ENCODE results near the gene STK4. TPM values are rescaled to one million over a fixed set of nuclear protein-coding genes. Genes with fewer than 3 reads are reported as not detected.
"Not testable (repeated sequence)": the region's sequence is repeated elsewhere in the genome, so short reads cannot be mapped to it uniquely, and the experiment has no call there.

STK4 gene
- total RNA-seq, 1 experiment from 2014 or later: 56.0 TPM

GRCh38 chr20:44983093-44983674, 16.9 kb downstream of the STK4 start:
- DNase-seq (ENCODE audit: low read depth): no peak

GRCh38 chr20:44988631-44989171, 22.4 kb downstream of the STK4 start:
- DNase-seq (ENCODE audit: low read depth): no peak

- DNase-seq (ENCODE audit: low read depth): peak; percentile 27
These were observed 24.1 kb downstream of the STK4 start for GRCh38 chr20:44990425-44990824.

GRCh38 chr20:44990957-44991356, 24.6 kb downstream of the STK4 start:
- DNase-seq (ENCODE audit: low read depth): no peak

- DNase-seq (ENCODE audit: low read depth): peak; percentile 66
These were observed 27.0 kb downstream of the STK4 start for GRCh38 chr20:44993343-44993742.

GRCh38 chr20:44997171-44997570, 30.9 kb downstream of the STK4 start:
- DNase-seq (ENCODE audit: low read depth): peak; percentile 25

- DNase-seq (ENCODE audit: low read depth): no peak
These were observed 31.4 kb downstream of the STK4 start for GRCh38 chr20:44997668-44998067.

GRCh38 chr20:45008521-45009049, 42.3 kb downstream of the STK4 start:
- peak; percentile 35 for DNase-seq (ENCODE audit: low read depth)

GRCh38 chr20:45010399-45010828, 44.1 kb downstream of the STK4 start:
- DNase-seq (ENCODE audit: low read depth): peak; percentile 84

- peak; percentile 86 for DNase-seq (ENCODE audit: low read depth)
These were observed 44.8 kb downstream of the STK4 start for GRCh38 chr20:45011108-45011526.

GRCh38 chr20:45012682-45013302, 46.5 kb downstream of the STK4 start:
- peak; percentile 77 for DNase-seq (ENCODE audit: low read depth)

- DNase-seq (ENCODE audit: low read depth): not testable (repeated sequence)
These were observed 47.8 kb downstream of the STK4 start for GRCh38 chr20:45014131-45014530.

- DNase-seq (ENCODE audit: low read depth): peak; percentile 89
These were observed 48.5 kb downstream of the STK4 start for GRCh38 chr20:45014671-45015415.

GRCh38 chr20:45016089-45016671, 49.9 kb downstream of the STK4 start:
- peak; percentile 56 for DNase-seq (ENCODE audit: low read depth)

GRCh38 chr20:45017281-45017680, 51.0 kb downstream of the STK4 start:
- DNase-seq (ENCODE audit: low read depth): no peak

- DNase-seq (ENCODE audit: low read depth): peak; percentile 75
These were observed 51.5 kb downstream of the STK4 start for GRCh38 chr20:45017857-45018256.

- DNase-seq (ENCODE audit: low read depth): no peak
These were observed 52.9 kb downstream of the STK4 start for GRCh38 chr20:45019027-45019761.

- no peak for DNase-seq (ENCODE audit: low read depth)
These were observed 53.4 kb downstream of the STK4 start for GRCh38 chr20:45019762-45020123.

GRCh38 chr20:45020236-45020886, 54.0 kb downstream of the STK4 start:
- peak; percentile 49 for DNase-seq (ENCODE audit: low read depth)

- DNase-seq (ENCODE audit: low read depth): no peak
These were observed 55.3 kb downstream of the STK4 start for GRCh38 chr20:45021631-45022030.

- not testable (repeated sequence) for DNase-seq (ENCODE audit: low read depth)
These were observed 56.8 kb downstream of the STK4 start for GRCh38 chr20:45023140-45023539.

Measured in M059J (cell line).